ENCODE measurements around the gene DENND5B.

DNA sequence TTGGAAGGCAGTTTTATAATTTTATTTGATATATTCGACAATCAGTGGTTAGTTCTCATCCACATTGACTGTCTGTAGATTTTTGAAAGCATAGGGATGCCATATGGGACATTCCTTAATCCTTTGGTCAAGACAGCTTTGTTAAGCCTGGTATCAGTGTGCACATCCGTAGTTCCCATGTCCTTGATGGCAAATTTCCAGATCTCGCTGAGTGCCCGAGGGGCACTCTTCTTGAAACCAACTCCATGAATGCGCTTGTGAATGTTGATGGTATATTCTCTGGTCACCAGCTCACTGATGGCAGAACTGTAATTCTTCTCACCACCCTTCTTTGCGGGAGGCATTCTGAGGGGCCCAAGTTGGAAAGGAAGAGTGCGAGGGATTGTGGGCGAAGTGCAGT lies 6.1 kb upstream of the DENND5B start:
- TF ChIP-seq, protein P1, sequence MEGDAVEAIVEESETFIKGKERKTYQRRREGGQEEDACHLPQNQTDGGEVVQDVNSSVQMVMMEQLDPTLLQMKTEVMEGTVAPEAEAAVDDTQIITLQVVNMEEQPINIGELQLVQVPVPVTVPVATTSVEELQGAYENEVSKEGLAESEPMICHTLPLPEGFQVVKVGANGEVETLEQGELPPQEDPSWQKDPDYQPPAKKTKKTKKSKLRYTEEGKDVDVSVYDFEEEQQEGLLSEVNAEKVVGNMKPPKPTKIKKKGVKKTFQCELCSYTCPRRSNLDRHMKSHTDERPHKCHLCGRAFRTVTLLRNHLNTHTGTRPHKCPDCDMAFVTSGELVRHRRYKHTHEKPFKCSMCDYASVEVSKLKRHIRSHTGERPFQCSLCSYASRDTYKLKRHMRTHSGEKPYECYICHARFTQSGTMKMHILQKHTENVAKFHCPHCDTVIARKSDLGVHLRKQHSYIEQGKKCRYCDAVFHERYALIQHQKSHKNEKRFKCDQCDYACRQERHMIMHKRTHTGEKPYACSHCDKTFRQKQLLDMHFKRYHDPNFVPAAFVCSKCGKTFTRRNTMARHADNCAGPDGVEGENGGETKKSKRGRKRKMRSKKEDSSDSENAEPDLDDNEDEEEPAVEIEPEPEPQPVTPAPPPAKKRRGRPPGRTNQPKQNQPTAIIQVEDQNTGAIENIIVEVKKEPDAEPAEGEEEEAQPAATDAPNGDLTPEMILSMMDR (IDR thresholded peaks at IDR 0.05): no peak
- TF ChIP-seq, protein P2, sequence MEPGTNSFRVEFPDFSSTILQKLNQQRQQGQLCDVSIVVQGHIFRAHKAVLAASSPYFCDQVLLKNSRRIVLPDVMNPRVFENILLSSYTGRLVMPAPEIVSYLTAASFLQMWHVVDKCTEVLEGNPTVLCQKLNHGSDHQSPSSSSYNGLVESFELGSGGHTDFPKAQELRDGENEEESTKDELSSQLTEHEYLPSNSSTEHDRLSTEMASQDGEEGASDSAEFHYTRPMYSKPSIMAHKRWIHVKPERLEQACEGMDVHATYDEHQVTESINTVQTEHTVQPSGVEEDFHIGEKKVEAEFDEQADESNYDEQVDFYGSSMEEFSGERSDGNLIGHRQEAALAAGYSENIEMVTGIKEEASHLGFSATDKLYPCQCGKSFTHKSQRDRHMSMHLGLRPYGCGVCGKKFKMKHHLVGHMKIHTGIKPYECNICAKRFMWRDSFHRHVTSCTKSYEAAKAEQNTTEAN (CRISPR knock-in tag; IDR thresholded peaks at IDR 0.05): no peak
- TF ChIP-seq, protein P3, sequence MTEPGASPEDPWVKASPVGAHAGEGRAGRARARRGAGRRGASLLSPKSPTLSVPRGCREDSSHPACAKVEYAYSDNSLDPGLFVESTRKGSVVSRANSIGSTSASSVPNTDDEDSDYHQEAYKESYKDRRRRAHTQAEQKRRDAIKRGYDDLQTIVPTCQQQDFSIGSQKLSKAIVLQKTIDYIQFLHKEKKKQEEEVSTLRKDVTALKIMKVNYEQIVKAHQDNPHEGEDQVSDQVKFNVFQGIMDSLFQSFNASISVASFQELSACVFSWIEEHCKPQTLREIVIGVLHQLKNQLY (CRISPR knock-in tag; IDR thresholded peaks at IDR 0.05): no peak
- TF ChIP-seq, protein P4, sequence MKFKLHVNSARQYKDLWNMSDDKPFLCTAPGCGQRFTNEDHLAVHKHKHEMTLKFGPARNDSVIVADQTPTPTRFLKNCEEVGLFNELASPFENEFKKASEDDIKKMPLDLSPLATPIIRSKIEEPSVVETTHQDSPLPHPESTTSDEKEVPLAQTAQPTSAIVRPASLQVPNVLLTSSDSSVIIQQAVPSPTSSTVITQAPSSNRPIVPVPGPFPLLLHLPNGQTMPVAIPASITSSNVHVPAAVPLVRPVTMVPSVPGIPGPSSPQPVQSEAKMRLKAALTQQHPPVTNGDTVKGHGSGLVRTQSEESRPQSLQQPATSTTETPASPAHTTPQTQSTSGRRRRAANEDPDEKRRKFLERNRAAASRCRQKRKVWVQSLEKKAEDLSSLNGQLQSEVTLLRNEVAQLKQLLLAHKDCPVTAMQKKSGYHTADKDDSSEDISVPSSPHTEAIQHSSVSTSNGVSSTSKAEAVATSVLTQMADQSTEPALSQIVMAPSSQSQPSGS (CRISPR knock-in tag; IDR thresholded peaks at IDR 0.05; ENCODE audit: borderline replicate concordance, low read depth): no peak
- TF ChIP-seq, protein P5, sequence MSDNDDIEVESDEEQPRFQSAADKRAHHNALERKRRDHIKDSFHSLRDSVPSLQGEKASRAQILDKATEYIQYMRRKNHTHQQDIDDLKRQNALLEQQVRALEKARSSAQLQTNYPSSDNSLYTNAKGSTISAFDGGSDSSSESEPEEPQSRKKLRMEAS (CRISPR knock-in tag; IDR thresholded peaks at IDR 0.05): no peak
- no peak for TF ChIP-seq CREM (CRISPR knock-in tag; IDR thresholded peaks at IDR 0.05)
- no peak for TF ChIP-seq NR2C2 (CRISPR knock-in tag; IDR thresholded peaks at IDR 0.05)
- no peak for TF ChIP-seq TEAD4 (CRISPR knock-in tag; IDR thresholded peaks at IDR 0.05)
- TF ChIP-seq ZNF263 (CRISPR knock-in tag; IDR thresholded peaks at IDR 0.05; ENCODE audit: low read depth): no peak
- TF ChIP-seq, protein P6, sequence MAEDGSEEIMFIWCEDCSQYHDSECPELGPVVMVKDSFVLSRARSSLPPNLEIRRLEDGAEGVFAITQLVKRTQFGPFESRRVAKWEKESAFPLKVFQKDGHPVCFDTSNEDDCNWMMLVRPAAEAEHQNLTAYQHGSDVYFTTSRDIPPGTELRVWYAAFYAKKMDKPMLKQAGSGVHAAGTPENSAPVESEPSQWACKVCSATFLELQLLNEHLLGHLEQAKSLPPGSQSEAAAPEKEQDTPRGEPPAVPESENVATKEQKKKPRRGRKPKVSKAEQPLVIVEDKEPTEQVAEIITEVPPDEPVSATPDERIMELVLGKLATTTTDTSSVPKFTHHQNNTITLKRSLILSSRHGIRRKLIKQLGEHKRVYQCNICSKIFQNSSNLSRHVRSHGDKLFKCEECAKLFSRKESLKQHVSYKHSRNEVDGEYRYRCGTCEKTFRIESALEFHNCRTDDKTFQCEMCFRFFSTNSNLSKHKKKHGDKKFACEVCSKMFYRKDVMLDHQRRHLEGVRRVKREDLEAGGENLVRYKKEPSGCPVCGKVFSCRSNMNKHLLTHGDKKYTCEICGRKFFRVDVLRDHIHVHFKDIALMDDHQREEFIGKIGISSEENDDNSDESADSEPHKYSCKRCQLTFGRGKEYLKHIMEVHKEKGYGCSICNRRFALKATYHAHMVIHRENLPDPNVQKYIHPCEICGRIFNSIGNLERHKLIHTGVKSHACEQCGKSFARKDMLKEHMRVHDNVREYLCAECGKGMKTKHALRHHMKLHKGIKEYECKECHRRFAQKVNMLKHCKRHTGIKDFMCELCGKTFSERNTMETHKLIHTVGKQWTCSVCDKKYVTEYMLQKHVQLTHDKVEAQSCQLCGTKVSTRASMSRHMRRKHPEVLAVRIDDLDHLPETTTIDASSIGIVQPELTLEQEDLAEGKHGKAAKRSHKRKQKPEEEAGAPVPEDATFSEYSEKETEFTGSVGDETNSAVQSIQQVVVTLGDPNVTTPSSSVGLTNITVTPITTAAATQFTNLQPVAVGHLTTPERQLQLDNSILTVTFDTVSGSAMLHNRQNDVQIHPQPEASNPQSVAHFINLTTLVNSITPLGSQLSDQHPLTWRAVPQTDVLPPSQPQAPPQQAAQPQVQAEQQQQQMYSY (CRISPR knock-in tag; IDR thresholded peaks at IDR 0.05): no peak
- TF ChIP-seq, protein P7, sequence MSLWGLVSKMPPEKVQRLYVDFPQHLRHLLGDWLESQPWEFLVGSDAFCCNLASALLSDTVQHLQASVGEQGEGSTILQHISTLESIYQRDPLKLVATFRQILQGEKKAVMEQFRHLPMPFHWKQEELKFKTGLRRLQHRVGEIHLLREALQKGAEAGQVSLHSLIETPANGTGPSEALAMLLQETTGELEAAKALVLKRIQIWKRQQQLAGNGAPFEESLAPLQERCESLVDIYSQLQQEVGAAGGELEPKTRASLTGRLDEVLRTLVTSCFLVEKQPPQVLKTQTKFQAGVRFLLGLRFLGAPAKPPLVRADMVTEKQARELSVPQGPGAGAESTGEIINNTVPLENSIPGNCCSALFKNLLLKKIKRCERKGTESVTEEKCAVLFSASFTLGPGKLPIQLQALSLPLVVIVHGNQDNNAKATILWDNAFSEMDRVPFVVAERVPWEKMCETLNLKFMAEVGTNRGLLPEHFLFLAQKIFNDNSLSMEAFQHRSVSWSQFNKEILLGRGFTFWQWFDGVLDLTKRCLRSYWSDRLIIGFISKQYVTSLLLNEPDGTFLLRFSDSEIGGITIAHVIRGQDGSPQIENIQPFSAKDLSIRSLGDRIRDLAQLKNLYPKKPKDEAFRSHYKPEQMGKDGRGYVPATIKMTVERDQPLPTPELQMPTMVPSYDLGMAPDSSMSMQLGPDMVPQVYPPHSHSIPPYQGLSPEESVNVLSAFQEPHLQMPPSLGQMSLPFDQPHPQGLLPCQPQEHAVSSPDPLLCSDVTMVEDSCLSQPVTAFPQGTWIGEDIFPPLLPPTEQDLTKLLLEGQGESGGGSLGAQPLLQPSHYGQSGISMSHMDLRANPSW (CRISPR knock-in tag; conservative IDR thresholded peaks at IDR 0.05; ENCODE audit: low read depth): no peak
- TF ChIP-seq, protein P8, sequence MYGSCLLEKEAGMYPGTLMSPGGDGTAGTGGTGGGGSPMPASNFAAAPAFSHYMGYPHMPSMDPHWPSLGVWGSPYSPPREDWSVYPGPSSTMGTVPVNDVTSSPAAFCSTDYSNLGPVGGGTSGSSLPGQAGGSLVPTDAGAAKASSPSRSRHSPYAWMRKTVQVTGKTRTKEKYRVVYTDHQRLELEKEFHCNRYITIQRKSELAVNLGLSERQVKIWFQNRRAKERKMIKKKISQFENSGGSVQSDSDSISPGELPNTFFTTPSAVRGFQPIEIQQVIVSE (CRISPR knock-in tag; IDR thresholded peaks at IDR 0.05; ENCODE audit: borderline replicate concordance): no peak
- TF ChIP-seq FOXJ3 (CRISPR knock-in tag; IDR thresholded peaks at IDR 0.05; ENCODE audit: borderline replicate concordance): no peak
